ENCODE data around the gene SYN1.

Gene SYN1

GRCh38 chrX:47571215-47571614, 48.4 kb downstream of the SYN1 start:
- DNase-seq = no peak

GRCh38 chrX:47570794-47571193, 48.9 kb downstream of the SYN1 start:
- no peak for DNase-seq

GRCh38 chrX:47568656-47569295, 50.9 kb downstream of the SYN1 start:
- no peak for DNase-seq

- DNase-seq = no peak
These were observed 52.8 kb downstream of the SYN1 start for GRCh38 chrX:47566841-47567240.

GRCh38 chrX:47564438-47565085, 55.1 kb downstream of the SYN1 start:
- DNase-seq = no peak

GRCh38 chrX:47563801-47564315, 55.8 kb downstream of the SYN1 start:
- DNase-seq = no peak

- no peak for DNase-seq
These were observed 56.9 kb downstream of the SYN1 start for GRCh38 chrX:47562615-47563243.

- no peak for DNase-seq
These were observed 58.0 kb downstream of the SYN1 start for GRCh38 chrX:47561659-47562151.

GRCh38 chrX:47560934-47561658, 58.6 kb downstream of the SYN1 start, which contains the start of gene ARAF:
Gene ARAF, plus strand, starts transcription at chrX:47561205. Its CDS starts 1,763 bp downstream, at chrX:47562968.
- DNase-seq = peak; percentile 65

- no peak for DNase-seq
These were observed 59.3 kb downstream of the SYN1 start for GRCh38 chrX:47560179-47560933.

- no peak for DNase-seq
These were observed 61.2 kb downstream of the SYN1 start for GRCh38 chrX:47558436-47558835.

- peak; percentile 70 for DNase-seq
These were observed 63.5 kb downstream of the SYN1 start for GRCh38 chrX:47556045-47556623.

- DNase-seq = no peak
These were observed 76.2 kb downstream of the SYN1 start for GRCh38 chrX:47543496-47543895.

- DNase-seq = peak; percentile 59
These were observed 78.7 kb downstream of the SYN1 start for GRCh38 chrX:47540754-47541538.

GRCh38 chrX:47539860-47540259, 79.8 kb downstream of the SYN1 start:
- DNase-seq = no peak

GRCh38 chrX:47530049-47530448, 89.6 kb downstream of the SYN1 start:
- DNase-seq = no peak

GRCh38 chrX:47529548-47529947, 90.1 kb downstream of the SYN1 start:
- DNase-seq = no peak

GRCh38 chrX:47523713-47524166, 95.9 kb downstream of the SYN1 start:
- DNase-seq = no peak

GRCh38 chrX:47523297-47523696, 96.4 kb downstream of the SYN1 start:
- DNase-seq = no peak
